Measurements from ENCODE around the gene CA10. TPM values are rescaled to one million over a fixed set of nuclear protein-coding genes. Genes with fewer than 3 reads are reported as not detected.

The CA10 gene
- total and polyA plus RNA-seq, 2 of the 4 experiments (the other 2 are of a cell fraction) = not detected

GRCh38 chr17:51828901-51829300, 329.6 kb downstream of the CA10 start:
- intact Hi-C loops (cut with micrococcal nuclease) = no loop called here

More at GRCh38 chr17:51828901-51829300, 329.6 kb downstream of the CA10 start:
- TF ChIP-seq POLR2A (IDR thresholded peaks at IDR 0.05; ENCODE audit: low read depth, low read length) = no peak
- TF ChIP-seq RFX5 (IDR thresholded peaks at IDR 0.05; ENCODE audit: low read depth, low read length) = no peak
- TF ChIP-seq RCOR1 (IDR thresholded peaks at IDR 0.05; ENCODE audit: insufficient replicate concordance, low read length) = no peak
- TF ChIP-seq SMC3 (IDR thresholded peaks at IDR 0.05; ENCODE audit: low read depth, low read length) = no peak
- no peak for TF ChIP-seq ELK1 (IDR thresholded peaks at IDR 0.05; ENCODE audit: borderline replicate concordance, low read depth, low read length)
- TF ChIP-seq BHLHE40 (IDR thresholded peaks at IDR 0.05; ENCODE audit: low read depth, low read length) = no peak
- TF ChIP-seq MAZ (IDR thresholded peaks at IDR 0.05; ENCODE audit: borderline replicate concordance, low read depth, low read length) = no peak
- no peak overlapping the region for H2BK20ac ChIP-seq (ENCODE audit: low read depth, low read length)
- H3K27ac ChIP-seq (ENCODE audit: insufficient read depth, low read length) = no peak overlapping the region
- H3K14ac ChIP-seq (replicated peaks; ENCODE audit: low read depth, low read length) = no peak overlapping the region
- no peaks in the 10 kb centered on the region for H4K20me1 ChIP-seq (ENCODE audit: insufficient read depth, low read length)
- H3K9ac ChIP-seq (ENCODE audit: low read depth, low read length) = no peak overlapping the region
- H3K4me3 ChIP-seq (ENCODE audit: insufficient read depth, low read depth, low read length) = no peak overlapping the region
- H3K27me3 ChIP-seq (ENCODE audit: control insufficient read depth, insufficient read depth, low read length) = no peaks in the 10 kb centered on the region
- H4K8ac ChIP-seq (ENCODE audit: low read depth in 2 of 2, low read length in 2 of 2) = no peak overlapping the region
- H3K4me1 ChIP-seq (ENCODE audit: control insufficient read depth, insufficient read depth, low read length) = no peaks in the 10 kb centered on the region
- H2AK9ac ChIP-seq (replicated peaks; ENCODE audit: low read depth, low read length, poor library complexity) = no peak overlapping the region
- no peak overlapping the region for H3K18ac ChIP-seq (ENCODE audit: low read depth, low read length)
- POLR2A ChIA-PET (ENCODE audit: unreplicated experiment) = no interaction called here
- H2BK15ac ChIP-seq (ENCODE audit: low read depth, low read length) = no peak overlapping the region
- H2BK5ac ChIP-seq (ENCODE audit: low read depth, low read length, poor library complexity, severe bottlenecking) = no peak overlapping the region
- H3K9me3 ChIP-seq (ENCODE audit: control insufficient read depth, insufficient read depth, low read length) = peaks cover 18% of the 10 kb centered on the region
- no peak overlapping the region for H4K91ac ChIP-seq (ENCODE audit: insufficient read depth, low read depth, low read length)
- no peak overlapping the region for H3K4me2 ChIP-seq (ENCODE audit: low read depth, low read length)
- H3K56ac ChIP-seq (ENCODE audit: extremely low read depth, insufficient read depth, low read length) = no peak overlapping the region
- H3K23ac ChIP-seq (ENCODE audit: low read depth, low read length) = no peak overlapping the region
- no peaks in the 10 kb centered on the region for H3K9me1 ChIP-seq (ENCODE audit: insufficient read depth, low read length)
- H3K36me3 ChIP-seq (ENCODE audit: control insufficient read depth, insufficient read depth, low read length) = no peaks in the 10 kb centered on the region
- H2AK5ac ChIP-seq (ENCODE audit: low read depth, low read length) = no peak overlapping the region
- BruUV-seq (replicated peaks) = no TSS peak
- ATAC-seq (ENCODE audit: low read depth) = no peak
- dilution Hi-C loops (cut with HindIII; ENCODE audit: low sequenced_read_pairs, unreplicated experiment) = no loop called here
- H3K79me1 ChIP-seq (ENCODE audit: low read depth in 1 of 2, low read length in 2 of 2) = no peaks in the 10 kb centered on the region
- in situ Hi-C loops (cut with MboI; ENCODE audit: low sequenced_read_pairs) = no loop called here
- no peak overlapping the region for H3K4ac ChIP-seq (ENCODE audit: low read depth, low read length)
- H2AFZ ChIP-seq (replicated peaks; ENCODE audit: low read length, poor library complexity) = no peak overlapping the region
- H4K5ac ChIP-seq (ENCODE audit: low read depth, low read length) = no peak overlapping the region
- H2BK120ac ChIP-seq (ENCODE audit: low read depth, low read length) = no peak overlapping the region
- DNase-seq = no peak
- CTCF ChIA-PET = interaction anchor here (0.9 kb wide), 1 partner anchor 10 kb away, joined by 3 read pairs; no protein-coding TSS in a partner anchor
- WGBS, 2 experiments (ENCODE audit: extremely low coverage in 2 of 2, insufficient read length in 1 of 2) = no CpG with 5 or more reads among the region's 2 CpGs
